ENCODE results near the gene P2RX3.

Gene P2RX3

GRCh38 chr11:57417056-57417455, 78.9 kb downstream of the P2RX3 start:
- Mint-ChIP-seq H3K9me3 (no peaks in the 10 kb centered on the region), H3K4me1 (peaks cover 71% of the 10 kb centered on the region), H3K36me3 (peaks cover 100% of the 10 kb centered on the region), H3K4me3 (no peak overlapping the region), H3K27ac (no peak overlapping the region)
- ATAC-seq: no peak
- no peak for DNase-seq (ENCODE audit: low spot score in 2 of 2)

- Mint-ChIP-seq H3K36me3 (peaks cover 100% of the 10 kb centered on the region), H3K4me1 (peaks cover 77% of the 10 kb centered on the region), H3K27ac (no peak overlapping the region), H3K4me3 (no peak overlapping the region), H3K9me3 (no peaks in the 10 kb centered on the region)
- ATAC-seq: no peak
- no peak for DNase-seq (ENCODE audit: low spot score in 2 of 2)
Observed at GRCh38 chr11:57418131-57418530, 80.0 kb downstream of the P2RX3 start.

- Mint-ChIP-seq H3K4me3 (no peak overlapping the region), H3K27ac (no peak overlapping the region), H3K36me3 (peaks cover 100% of the 10 kb centered on the region), H3K4me1 (peaks cover 77% of the 10 kb centered on the region), H3K9me3 (no peaks in the 10 kb centered on the region)
- ATAC-seq: no peak
- no peak for DNase-seq (ENCODE audit: low spot score in 2 of 2)
Observed at GRCh38 chr11:57419146-57419545, 81.0 kb downstream of the P2RX3 start.

- peaks cover 100% of the 10 kb centered on the region for H3K36me3 Mint-ChIP-seq
- no peak overlapping the region for H3K27ac Mint-ChIP-seq
- ATAC-seq: no peak
- H3K4me1 Mint-ChIP-seq: peaks cover 73% of the 10 kb centered on the region
- H3K4me3 Mint-ChIP-seq: peak overlapping the region; percentile 93
- DNase-seq (ENCODE audit: low spot score in 2 of 2): no peak
- H3K9me3 Mint-ChIP-seq: no peaks in the 10 kb centered on the region
Observed at GRCh38 chr11:57421066-57421465, 82.9 kb downstream of the P2RX3 start.

- ATAC-seq (no peak), DNase-seq (ENCODE audit: low spot score in 2 of 2) (no peak)
- Mint-ChIP-seq H3K4me3 (peak overlapping the region; percentile 93), H3K4me1 (peaks cover 70% of the 10 kb centered on the region), H3K27ac (peak overlapping the region; percentile 12), H3K36me3 (peaks cover 100% of the 10 kb centered on the region), H3K9me3 (no peaks in the 10 kb centered on the region)
Observed at GRCh38 chr11:57421805-57422204, 83.7 kb downstream of the P2RX3 start.

Data from stimulated activated effector memory CD8-positive, alpha-beta T cell treated with anti-CD3 and anti-CD28 coated beads, Interleukin-12 subunit alpha, Interleukin-12 subunit beta, amount 100 ng/mL, for 72 hours (primary cell).